Parathyroid adenoma (tissue), 2 donors: ENCODE measurements around the gene MTCH1.

Source experiments
- H2AFZ ChIP-seq: fragments of 300-600 bp; sonication (generic); one replicate; pipeline ENCODE4 v1.7.0; 2017; ENCODE audit warnings: antibody characterized with exemption, mild to moderate bottlenecking
- H3K27ac ChIP-seq: fragments of 300-600 bp; sonication (generic); one replicate; pipeline ENCODE4 v1.7.0; 2017
- H3K27me3 ChIP-seq: fragments of 300-600 bp; sonication (generic); one replicate; pipeline ENCODE4 v1.7.0; 2017; ENCODE audit warnings: low read length; ENCODE audit not compliant: control insufficient read depth, insufficient read depth
- H3K36me3 ChIP-seq: fragments of 300-600 bp; sonication (generic); one replicate; pipeline ENCODE4 v1.7.0; 2017; ENCODE audit warnings: low read length; ENCODE audit not compliant: control insufficient read depth, insufficient read depth
- H3K4me1 ChIP-seq: fragments of 300-600 bp; sonication (generic); one replicate; pipeline ENCODE4 v1.7.0; 2017; ENCODE audit warnings: control low read depth
- H3K4me2 ChIP-seq: fragments of 300-600 bp; sonication (generic); one replicate; pipeline ENCODE4 v1.7.0; 2017; ENCODE audit warnings: low read length
- H3K4me3 ChIP-seq: fragments of 300-600 bp; sonication (generic); one replicate; pipeline ENCODE4 v1.7.0; 2017; ENCODE audit warnings: low read depth, low read length
- H3K79me2 ChIP-seq: fragments of 300-600 bp; sonication (generic); one replicate; pipeline ENCODE4 v1.7.0; 2017; ENCODE audit warnings: control low read depth
- H3K9ac ChIP-seq: fragments of 300-600 bp; sonication (generic); one replicate; pipeline ENCODE4 v1.7.0; 2017; ENCODE audit warnings: mild to moderate bottlenecking
- H3K9me3 ChIP-seq: fragments of 300-600 bp; sonication (generic); one replicate; pipeline ENCODE4 v1.7.0; 2017; ENCODE audit warnings: low read length; ENCODE audit not compliant: control insufficient read depth
- TF ChIP-seq, protein P1 (sequence below): fragments of 300-600 bp; sonication (generic); IDR thresholded peaks from one replicate; pipeline ENCODE4 v1.7.0; 2017; ENCODE audit warnings: antibody characterized with exemption, mild to moderate bottlenecking
- donor health status: primary hyperparathyroidism.

MTCH1 gene

DNA sequence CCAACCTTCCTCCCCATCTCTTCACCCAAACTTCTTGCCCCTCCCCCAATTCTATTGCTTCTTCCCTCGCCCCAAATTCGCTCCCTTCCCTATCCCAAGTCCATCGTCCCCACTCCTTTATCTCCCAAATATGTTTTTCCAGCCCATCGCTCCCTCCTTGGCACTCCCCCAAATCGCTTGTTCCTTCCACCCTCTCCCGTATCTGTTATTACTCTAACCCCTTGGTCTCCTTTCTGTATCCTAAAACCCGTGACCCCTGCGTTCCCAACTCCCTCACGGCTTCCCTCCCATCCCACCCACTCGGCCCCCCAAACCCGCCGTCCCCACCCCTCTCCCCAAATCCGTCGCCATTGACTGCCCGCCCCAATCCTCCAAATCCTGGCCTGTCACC is 584 bp downstream of the MTCH1 start:
- Histone ChIP-seq H3K4me2 (peak overlapping the region; percentile 75), H3K9me3 (no peaks in the 10 kb centered on the region), H3K9ac (peak overlapping the region; percentile 98), H3K4me1 (peaks cover 38% of the 10 kb centered on the region), H3K79me2 (peaks cover 49% of the 10 kb centered on the region), H3K27me3 (no peaks in the 10 kb centered on the region), H2AFZ (peak overlapping the region; percentile 67), H3K36me3 (no peaks in the 10 kb centered on the region), H3K4me3 (peak overlapping the region; percentile 95), H3K27ac (peak overlapping the region; percentile 89)
- TF ChIP-seq, protein P1, sequence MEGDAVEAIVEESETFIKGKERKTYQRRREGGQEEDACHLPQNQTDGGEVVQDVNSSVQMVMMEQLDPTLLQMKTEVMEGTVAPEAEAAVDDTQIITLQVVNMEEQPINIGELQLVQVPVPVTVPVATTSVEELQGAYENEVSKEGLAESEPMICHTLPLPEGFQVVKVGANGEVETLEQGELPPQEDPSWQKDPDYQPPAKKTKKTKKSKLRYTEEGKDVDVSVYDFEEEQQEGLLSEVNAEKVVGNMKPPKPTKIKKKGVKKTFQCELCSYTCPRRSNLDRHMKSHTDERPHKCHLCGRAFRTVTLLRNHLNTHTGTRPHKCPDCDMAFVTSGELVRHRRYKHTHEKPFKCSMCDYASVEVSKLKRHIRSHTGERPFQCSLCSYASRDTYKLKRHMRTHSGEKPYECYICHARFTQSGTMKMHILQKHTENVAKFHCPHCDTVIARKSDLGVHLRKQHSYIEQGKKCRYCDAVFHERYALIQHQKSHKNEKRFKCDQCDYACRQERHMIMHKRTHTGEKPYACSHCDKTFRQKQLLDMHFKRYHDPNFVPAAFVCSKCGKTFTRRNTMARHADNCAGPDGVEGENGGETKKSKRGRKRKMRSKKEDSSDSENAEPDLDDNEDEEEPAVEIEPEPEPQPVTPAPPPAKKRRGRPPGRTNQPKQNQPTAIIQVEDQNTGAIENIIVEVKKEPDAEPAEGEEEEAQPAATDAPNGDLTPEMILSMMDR = no peak

DNA sequence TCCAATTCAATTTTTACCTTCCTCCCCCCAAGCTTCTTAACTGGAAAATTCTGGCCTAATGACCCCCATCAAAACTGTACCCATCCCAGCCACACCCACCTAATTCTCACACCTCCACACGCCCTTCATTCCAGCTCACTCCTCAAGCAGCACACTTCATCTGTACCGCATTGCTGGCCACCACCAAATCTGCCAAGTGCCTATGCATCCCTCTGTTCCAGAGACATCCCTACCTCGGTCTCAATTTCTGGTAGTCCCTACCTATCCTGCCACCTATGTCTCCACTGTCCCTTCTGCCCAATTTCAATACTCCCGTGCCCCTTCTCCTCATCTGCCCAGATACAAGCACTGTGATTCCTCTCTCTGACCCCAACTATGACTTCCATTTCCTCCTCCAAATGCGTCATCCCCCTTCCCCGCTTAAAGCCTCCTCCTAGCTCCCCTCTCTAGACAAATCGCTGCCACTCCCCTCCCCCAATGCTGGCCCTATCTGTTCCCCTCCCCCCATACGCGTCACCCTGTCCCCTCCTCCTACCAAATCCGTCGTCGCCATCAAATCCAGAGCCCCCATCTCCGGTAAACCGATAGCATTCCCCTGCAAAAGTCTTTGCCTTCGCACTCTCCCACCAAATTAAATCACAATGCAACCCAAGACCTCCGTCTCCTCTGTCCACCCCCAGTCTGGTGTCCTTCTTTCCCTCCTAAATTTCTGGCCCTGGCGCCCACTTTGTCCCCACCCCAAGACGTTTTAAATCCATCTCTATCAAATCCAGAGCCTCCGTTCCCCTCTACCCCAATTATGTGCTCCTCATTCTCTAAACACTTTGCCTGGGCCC is 1.2 kb downstream of the MTCH1 start:
- Histone ChIP-seq H3K27ac (peak overlapping the region; percentile 89), H3K4me2 (peak overlapping the region; percentile 75), H3K4me1 (peaks cover 41% of the 10 kb centered on the region), H3K79me2 (peaks cover 50% of the 10 kb centered on the region), H2AFZ (no peak overlapping the region), H3K36me3 (no peaks in the 10 kb centered on the region), H3K27me3 (no peaks in the 10 kb centered on the region), H3K9me3 (no peaks in the 10 kb centered on the region), H3K4me3 (peak overlapping the region; percentile 95), H3K9ac (peak overlapping the region; percentile 98)
- TF ChIP-seq, protein P1 = no peak

DNA sequence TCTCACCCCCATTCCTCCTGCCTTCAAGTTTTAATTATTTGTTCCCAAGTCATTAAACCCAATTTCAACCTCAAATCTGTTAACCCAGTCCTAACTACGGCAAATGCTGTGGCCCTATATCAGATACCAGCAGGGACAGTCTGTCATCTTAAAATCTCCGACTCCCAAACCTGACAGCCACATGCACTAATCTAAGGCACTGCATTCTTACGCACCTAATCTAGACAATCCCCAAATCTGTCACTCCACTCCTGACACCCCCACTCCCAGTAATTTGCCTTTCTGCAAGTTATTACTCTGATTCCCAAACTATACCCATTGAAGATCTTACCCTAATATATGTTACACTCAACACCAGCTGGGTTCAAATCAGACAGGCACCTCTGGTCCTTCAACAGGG is 2.5 kb downstream of the MTCH1 start:
- H3K27ac ChIP-seq = peak overlapping the region; percentile 89
- H3K79me2 ChIP-seq = peaks cover 52% of the 10 kb centered on the region
- H3K36me3 ChIP-seq = no peaks in the 10 kb centered on the region
- H3K4me3 ChIP-seq = no peak overlapping the region
- H3K4me2 ChIP-seq = no peak overlapping the region
- TF ChIP-seq, protein P1 = no peak
- H3K9me3 ChIP-seq = no peaks in the 10 kb centered on the region
- no peaks in the 10 kb centered on the region for H3K27me3 ChIP-seq
- H3K9ac ChIP-seq = no peak overlapping the region
- H2AFZ ChIP-seq = no peak overlapping the region
- peaks cover 41% of the 10 kb centered on the region for H3K4me1 ChIP-seq

DNA sequence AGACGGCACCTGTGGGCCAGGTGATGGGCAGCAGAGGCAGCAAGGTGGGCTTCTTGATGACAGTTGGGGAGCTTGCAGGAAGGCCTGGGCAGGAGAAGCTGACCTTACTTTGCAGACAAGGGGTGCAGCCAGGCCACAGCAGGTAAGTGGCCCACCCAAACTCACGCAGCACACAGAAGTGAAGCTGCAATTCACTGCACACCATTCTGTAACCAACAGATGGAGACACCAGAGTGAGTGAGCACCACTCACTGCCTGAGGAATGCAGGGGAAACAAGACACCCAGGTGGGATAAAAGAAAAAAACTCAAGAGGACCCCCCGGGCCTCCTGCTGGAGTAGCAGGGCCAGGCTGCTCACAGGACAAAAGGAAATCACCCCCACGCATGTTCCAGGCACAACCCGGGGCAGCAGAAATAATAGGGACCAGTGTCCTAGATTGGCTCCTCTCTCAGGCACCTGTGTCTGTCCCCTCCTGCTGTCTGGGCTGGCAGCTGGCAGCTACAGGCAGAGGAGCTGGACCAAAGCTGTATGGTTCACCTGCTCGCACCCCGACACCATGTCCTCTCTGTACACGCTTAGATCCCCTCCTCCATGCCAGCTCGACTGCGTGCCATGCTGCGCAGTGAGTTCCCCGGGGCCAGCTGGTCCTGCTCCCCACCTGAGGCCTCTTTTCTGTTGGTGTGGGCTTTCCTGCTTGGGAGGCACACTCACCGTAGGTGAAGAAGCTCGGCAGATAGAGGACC is 4.9 kb downstream of the MTCH1 start:
- peaks cover 36% of the 10 kb centered on the region for H3K4me1 ChIP-seq
- no peaks in the 10 kb centered on the region for H3K36me3 ChIP-seq
- no peak overlapping the region for H3K9ac ChIP-seq
- peak overlapping the region; percentile 50 for H3K4me2 ChIP-seq
- H3K9me3 ChIP-seq = no peaks in the 10 kb centered on the region
- no peak overlapping the region for H2AFZ ChIP-seq
- TF ChIP-seq, protein P1 = no peak
- H3K27ac ChIP-seq = peak overlapping the region; percentile 43
- no peak overlapping the region for H3K4me3 ChIP-seq
- H3K79me2 ChIP-seq = peaks cover 63% of the 10 kb centered on the region
- no peaks in the 10 kb centered on the region for H3K27me3 ChIP-seq
